GM12878 (cell line): ENCODE results near the gene TPP2. TPM values are rescaled to one million over a fixed set of nuclear protein-coding genes. Genes with fewer than 3 reads are reported as not detected.

ENCODE experiments used
- ATAC-seq: fragments of 200-7000 bp; cut with Tn5 transposase; 3 replicates; pipeline ENCODE4 v1.9.1; 2020; ENCODE audit warnings: mild to moderate bottlenecking, moderate library complexity
- BruUV-seq: library from RNA; stranded (reverse); fragments of 400-500 nt; replicated peaks from 2 replicates; lab custom pipeline; 2021; lab: Mats Ljungman, UMichigan
- CTCF ChIA-PET: fragments of 300-600 bp; sonication (Branson Sonifier 250); formaldehyde crosslinking; extraction: SDS; loops from one replicate; lab custom pipeline; 2021; ENCODE audit warnings: inconsistent platforms; lab: Yijun Ruan, JAX
- POLR2A ChIA-PET: fragments of 350-600 bp; formaldehyde crosslinking; extraction: SDS; loops from one replicate; lab custom pipeline; 2021; ENCODE audit warnings: inconsistent platforms; lab: Charles Lee
- RAD21 ChIA-PET: fragments of 300-600 bp; sonication (Branson Sonifier 250); formaldehyde crosslinking; loops from one replicate; lab custom pipeline; 2023; ENCODE audit warnings: antibody characterized with exemption; ENCODE audit not compliant: unreplicated experiment; lab: Charles Lee
- SMC1A ChIA-PET: fragments of 300-600 bp; sonication (Branson Sonifier 250); formaldehyde crosslinking; loops from one replicate; lab custom pipeline; 2023; ENCODE audit not compliant: unreplicated experiment, uncharacterized antibody; lab: Charles Lee
- DNase-seq: peaks from one replicate; pipeline ENCODE4 v3.0.0-alpha.2; 2011; ENCODE audit warnings: low read depth, low spot score
- FAIRE-seq: peaks from 3 replicates; lab custom pipeline; 2011; peaks lifted over from hg19 to GRCh38; lab: Jason Lieb, UNC
- H2AFZ ChIP-seq: 2 replicates; pipeline ENCODE4 v1.6.0; 2011; ENCODE audit warnings: low read depth, low read length, control low read depth; ENCODE audit not compliant: control insufficient read depth
- H3K27ac ChIP-seq: 2 replicates; pipeline ENCODE4 v1.5.1; 2011; ENCODE audit warnings: control low read depth; ENCODE audit not compliant: control insufficient read depth, insufficient read depth
- H3K27me3 ChIP-seq, 2 experiments: replicated peaks in 1 of 2; 2 replicates each; pipeline versions ENCODE4 v1.6.0 to v1.6.1; 2011; ENCODE audit warnings: low read length in 1 of 2; ENCODE audit not compliant: control insufficient read depth in 2 of 2, insufficient read depth in 2 of 2
- H3K36me3 ChIP-seq, 2 experiments: 2 replicates each; pipeline ENCODE4 v1.5.1; 2011; ENCODE audit warnings: low read length in 1 of 2; ENCODE audit not compliant: control insufficient read depth in 2 of 2, insufficient read depth in 2 of 2
- H3K4me1 ChIP-seq: 2 replicates; pipeline ENCODE4 v1.6.1; 2011; ENCODE audit warnings: mild to moderate bottlenecking, low read length, moderate library complexity, mixed read lengths; ENCODE audit not compliant: control insufficient read depth, insufficient read depth
- H3K4me2 ChIP-seq: 2 replicates; pipeline ENCODE4 v1.6.0; 2011; ENCODE audit warnings: control low read depth; ENCODE audit not compliant: control insufficient read depth, insufficient read depth
- H3K4me3 ChIP-seq: fragments of 200-600 bp; sonication (generic); 2 replicates; pipeline ENCODE4 v1.5.1; 2016
- H3K79me2 ChIP-seq: 2 replicates; pipeline ENCODE4 v1.6.0; 2011; ENCODE audit warnings: low read length; ENCODE audit not compliant: control insufficient read depth, insufficient read depth
- H3K9ac ChIP-seq: 2 replicates; pipeline ENCODE4 v1.8.0; 2011; ENCODE audit warnings: low read length, control low read depth, mixed read lengths; ENCODE audit not compliant: control insufficient read depth, insufficient read depth
- H3K9me3 ChIP-seq: replicated peaks from 3 replicates; pipeline ENCODE4 v1.5.1; 2011; ENCODE audit warnings: mild to moderate bottlenecking, low read length; ENCODE audit not compliant: control insufficient read depth, insufficient read depth
- H4K20me1 ChIP-seq: 2 replicates; pipeline ENCODE4 v1.6.0; 2011; ENCODE audit not compliant: control insufficient read depth, insufficient read depth
- BMI1 ChIP-seq: fragments of 450-650 bp; IDR thresholded peaks from 2 replicates; pipeline ENCODE4 v1.6.1; 2016; ENCODE audit warnings: mild to moderate bottlenecking, moderate library complexity, borderline replicate concordance
- ELK1 ChIP-seq: IDR thresholded peaks from 2 replicates; pipeline ENCODE4 v1.6.1; 2012; ENCODE audit warnings: low read depth, low read length, improper control_type of control experiment
- EZH2 ChIP-seq: IDR thresholded peaks from 2 replicates; pipeline ENCODE4 v1.6.1; 2012; ENCODE audit warnings: low read depth, mild to moderate bottlenecking, control low read depth, inconsistent platforms, low read length, borderline replicate concordance; ENCODE audit not compliant: control insufficient read depth
- GATAD2B ChIP-seq: fragments of 450-650 bp; conservative IDR thresholded peaks from 2 replicates; pipeline ENCODE4 v1.6.1; 2017; ENCODE audit warnings: low read depth, mild to moderate bottlenecking, moderate library complexity
- IRF3 ChIP-seq: fragments of 450-650 bp; IDR thresholded peaks from 2 replicates; pipeline ENCODE4 v1.6.1; 2014; ENCODE audit warnings: mild to moderate bottlenecking
- MAX ChIP-seq: IDR thresholded peaks from 2 replicates; pipeline ENCODE4 v1.6.1; 2012; ENCODE audit warnings: low read depth, low read length, improper control_type of control experiment
- RCOR1 ChIP-seq: conservative IDR thresholded peaks from 2 replicates; pipeline ENCODE4 v1.6.1; 2012; ENCODE audit warnings: low read depth, low read length, improper control_type of control experiment
- SPI1 ChIP-seq: IDR thresholded peaks from 2 replicates; pipeline ENCODE4 v1.6.1; 2011; ENCODE audit warnings: low read depth, mild to moderate bottlenecking, low read length, moderate library complexity, borderline replicate concordance; ENCODE audit not compliant: insufficient read depth
- STAT1 ChIP-seq: fragments of 450-650 bp; conservative IDR thresholded peaks from 2 replicates; pipeline ENCODE4 v1.6.1; 2014; ENCODE audit warnings: antibody characterized with exemption, mild to moderate bottlenecking
- YY1 ChIP-seq: IDR thresholded peaks from 2 replicates; pipeline ENCODE4 v1.6.1; 2011; ENCODE audit warnings: low read depth, mild to moderate bottlenecking, low read length
- ZNF384 ChIP-seq: IDR thresholded peaks from 2 replicates; pipeline ENCODE4 v1.6.1; 2012; ENCODE audit warnings: low read depth, mild to moderate bottlenecking, low read length, improper control_type of control experiment, borderline replicate concordance
- in situ Hi-C: fragments of 300-500 bp; cut with MboI; formaldehyde crosslinking; loops from 9 replicates; pipeline ENCODE4 v1.14.3; 2018; ENCODE audit warnings: mixed read lengths
- intact Hi-C: fragments of 100-400 bp; cut with micrococcal nuclease; formaldehyde crosslinking; loops from one replicate; pipeline ENCODE4 v1.14.2; 2022; ENCODE audit not compliant: unreplicated experiment
- polyA plus RNA-seq, 11 experiments: library from polyadenylated mRNA; depleted of rRNA in 4 of 11; unstranded in 6 of 11; stranded (reverse) in 5 of 11; fragments of >200 nt; fragmentation: Nextera tagmentation in 4 of 11; fragmentation: Illumina TruSeq in 1 of 11; extraction: Ambion mirVana in 4 of 11; extraction: Trizol in 1 of 11; gene quantifications; 1 replicate in 1 of 11; 2 replicates in 10 of 11; pipeline versions ENCODE4 v1.2.1 to v1.2.3, GENCODE V29; 2011 to 2016; ENCODE audit warnings: inconsistent platforms in 2 of 11, missing spikeins in 2 of 11, low read depth in 1 of 11
- total RNA-seq, 4 experiments: library from RNA; depleted of rRNA in 3 of 4; stranded (reverse); fragments of >200 nt in 3 of 4; fragmentation: Illumina TruSeq in 1 of 4; extraction: Trizol in 1 of 4; gene quantifications; 2 replicates each; pipeline versions ENCODE4 v1.2.1 to v1.2.3, GENCODE V29; 2013 to 2021
- TF ChIP-seq, protein P1 (sequence below): fragments of 150-350 bp; IDR thresholded peaks from 2 replicates; pipeline ENCODE4 v1.6.1; 2016; ENCODE audit warnings: low read depth, low read length
- TF ChIP-seq, protein P2 (sequence below): IDR thresholded peaks from 2 replicates; pipeline ENCODE4 v1.6.1; 2011; ENCODE audit warnings: borderline replicate concordance, low read depth, mild to moderate bottlenecking, moderate library complexity, low read length; ENCODE audit not compliant: insufficient read depth, poor library complexity, severe bottlenecking
- TF ChIP-seq, protein P3 (sequence below): fragments of 450-650 bp; IDR thresholded peaks from 2 replicates; pipeline ENCODE4 v1.6.1; 2017; ENCODE audit warnings: borderline replicate concordance

The TPP2 gene
- total and polyA plus RNA-seq, 10 of the 15 experiments (the other 5 are each of a cell fraction or from before 2014, with no cell fraction given): 18.4 to 82.3 (median 55.4) TPM

DNA sequence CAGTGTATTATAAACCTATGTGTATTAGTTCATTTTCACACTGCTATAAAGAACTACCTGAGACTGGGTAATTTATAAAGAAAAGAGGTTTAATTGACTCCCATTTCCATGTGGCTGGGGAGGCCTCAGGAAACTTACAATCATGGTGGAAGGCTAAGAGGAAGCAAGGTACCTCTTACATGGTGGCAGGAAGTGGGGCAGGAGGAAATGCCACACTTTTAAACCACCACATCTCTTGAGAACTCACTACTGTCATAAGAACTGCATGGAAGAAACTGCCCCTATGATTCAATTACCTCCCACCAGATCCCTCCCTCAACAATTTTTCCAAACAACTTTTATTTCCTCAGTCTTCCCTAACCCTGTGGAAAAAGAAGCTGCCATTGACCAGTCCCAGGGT is 14.5 kb upstream of the TPP2 start:
- no peaks in the 10 kb centered on the region for H4K20me1 ChIP-seq
- no peaks in the 10 kb centered on the region for H3K9me3 ChIP-seq
- ATAC-seq (no peak), FAIRE-seq (no peak), DNase-seq (no peak)
- RAD21 ChIA-PET: interaction anchor here (1.1 to 1.3 kb wide), 3 partner anchors 10 to 264 kb away, joined by 3 read pairs; no protein-coding TSS in a partner anchor
- H3K4me2 ChIP-seq: no peak overlapping the region
- H3K27ac ChIP-seq: no peak overlapping the region
- H3K4me3 ChIP-seq: no peak overlapping the region
- no peaks in the 10 kb centered on the region for H3K36me3 ChIP-seq
- TF ChIP-seq SPI1: no peak
- TF ChIP-seq MAX: no peak
- TF ChIP-seq BMI1: no peak
- TF ChIP-seq EZH2: no peak
- no peak for TF ChIP-seq YY1
- TF ChIP-seq GATAD2B: no peak
- TF ChIP-seq, protein P1, sequence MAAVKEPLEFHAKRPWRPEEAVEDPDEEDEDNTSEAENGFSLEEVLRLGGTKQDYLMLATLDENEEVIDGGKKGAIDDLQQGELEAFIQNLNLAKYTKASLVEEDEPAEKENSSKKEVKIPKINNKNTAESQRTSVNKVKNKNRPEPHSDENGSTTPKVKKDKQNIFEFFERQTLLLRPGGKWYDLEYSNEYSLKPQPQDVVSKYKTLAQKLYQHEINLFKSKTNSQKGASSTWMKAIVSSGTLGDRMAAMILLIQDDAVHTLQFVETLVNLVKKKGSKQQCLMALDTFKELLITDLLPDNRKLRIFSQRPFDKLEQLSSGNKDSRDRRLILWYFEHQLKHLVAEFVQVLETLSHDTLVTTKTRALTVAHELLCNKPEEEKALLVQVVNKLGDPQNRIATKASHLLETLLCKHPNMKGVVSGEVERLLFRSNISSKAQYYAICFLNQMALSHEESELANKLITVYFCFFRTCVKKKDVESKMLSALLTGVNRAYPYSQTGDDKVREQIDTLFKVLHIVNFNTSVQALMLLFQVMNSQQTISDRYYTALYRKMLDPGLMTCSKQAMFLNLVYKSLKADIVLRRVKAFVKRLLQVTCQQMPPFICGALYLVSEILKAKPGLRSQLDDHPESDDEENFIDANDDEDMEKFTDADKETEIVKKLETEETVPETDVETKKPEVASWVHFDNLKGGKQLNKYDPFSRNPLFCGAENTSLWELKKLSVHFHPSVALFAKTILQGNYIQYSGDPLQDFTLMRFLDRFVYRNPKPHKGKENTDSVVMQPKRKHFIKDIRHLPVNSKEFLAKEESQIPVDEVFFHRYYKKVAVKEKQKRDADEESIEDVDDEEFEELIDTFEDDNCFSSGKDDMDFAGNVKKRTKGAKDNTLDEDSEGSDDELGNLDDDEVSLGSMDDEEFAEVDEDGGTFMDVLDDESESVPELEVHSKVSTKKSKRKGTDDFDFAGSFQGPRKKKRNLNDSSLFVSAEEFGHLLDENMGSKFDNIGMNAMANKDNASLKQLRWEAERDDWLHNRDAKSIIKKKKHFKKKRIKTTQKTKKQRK: no peak
- TF ChIP-seq, protein P2, sequence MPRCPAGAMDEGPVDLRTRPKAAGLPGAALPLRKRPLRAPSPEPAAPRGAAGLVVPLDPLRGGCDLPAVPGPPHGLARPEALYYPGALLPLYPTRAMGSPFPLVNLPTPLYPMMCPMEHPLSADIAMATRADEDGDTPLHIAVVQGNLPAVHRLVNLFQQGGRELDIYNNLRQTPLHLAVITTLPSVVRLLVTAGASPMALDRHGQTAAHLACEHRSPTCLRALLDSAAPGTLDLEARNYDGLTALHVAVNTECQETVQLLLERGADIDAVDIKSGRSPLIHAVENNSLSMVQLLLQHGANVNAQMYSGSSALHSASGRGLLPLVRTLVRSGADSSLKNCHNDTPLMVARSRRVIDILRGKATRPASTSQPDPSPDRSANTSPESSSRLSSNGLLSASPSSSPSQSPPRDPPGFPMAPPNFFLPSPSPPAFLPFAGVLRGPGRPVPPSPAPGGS: no peak
- no peak for TF ChIP-seq ELK1
- no peak for TF ChIP-seq RCOR1
- TF ChIP-seq ZNF384: no peak
- no peak for TF ChIP-seq IRF3
- TF ChIP-seq, protein P3, sequence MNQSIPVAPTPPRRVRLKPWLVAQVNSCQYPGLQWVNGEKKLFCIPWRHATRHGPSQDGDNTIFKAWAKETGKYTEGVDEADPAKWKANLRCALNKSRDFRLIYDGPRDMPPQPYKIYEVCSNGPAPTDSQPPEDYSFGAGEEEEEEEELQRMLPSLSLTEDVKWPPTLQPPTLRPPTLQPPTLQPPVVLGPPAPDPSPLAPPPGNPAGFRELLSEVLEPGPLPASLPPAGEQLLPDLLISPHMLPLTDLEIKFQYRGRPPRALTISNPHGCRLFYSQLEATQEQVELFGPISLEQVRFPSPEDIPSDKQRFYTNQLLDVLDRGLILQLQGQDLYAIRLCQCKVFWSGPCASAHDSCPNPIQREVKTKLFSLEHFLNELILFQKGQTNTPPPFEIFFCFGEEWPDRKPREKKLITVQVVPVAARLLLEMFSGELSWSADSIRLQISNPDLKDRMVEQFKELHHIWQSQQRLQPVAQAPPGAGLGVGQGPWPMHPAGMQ: no peak
- TF ChIP-seq STAT1: no peak
- TF ChIP-seq, all 136 proteins: peak for 0
- H2AFZ ChIP-seq: no peak overlapping the region
- in situ Hi-C loops: loop anchor here (25.0 kb wide), 1 partner anchor 555 kb away; no protein-coding TSS in a partner anchor
- no peak overlapping the region for H3K9ac ChIP-seq
- H3K79me2 ChIP-seq: no peaks in the 10 kb centered on the region
- no TSS peak for BruUV-seq
- peaks cover 6% of the 10 kb centered on the region for H3K4me1 ChIP-seq
- no peaks in the 10 kb centered on the region for H3K27me3 ChIP-seq
- ChIA-PET SMC1A (interaction anchor here (0.8 to 1.6 kb wide), 7 partner anchors 10 to 288 kb away, joined by 3 to 8 read pairs (median 5); partner anchors contain the start of gene ERCC5), CTCF (interaction anchor here (0.7 to 5.1 kb wide), 13 partner anchors 9 to 315 kb away, joined by 3 to 47 read pairs (median 8); partner anchors contain the start of gene ERCC5), POLR2A (interaction anchor here (0.5 kb wide), 1 partner anchor 931 kb away, joined by 3 read pairs; no protein-coding TSS in a partner anchor)
- intact Hi-C loops: no loop called here
